HL-60 (cell line): ENCODE measurements around the gene TFCP2.

Experiments used
- DNase-seq, 2 experiments: peaks; one replicate each; pipeline ENCODE4 v3.0.0-alpha.2; 2010 to 2020; ENCODE audit warnings: low read depth in 1 of 2, low spot score in 1 of 2
- H3K27ac ChIP-seq: fragments of 250-450 bp; sonication (Bioruptor Pico); replicated peaks from 2 replicates; pipeline ENCODE4 v1.5.1; 2020; ENCODE audit warnings: mild to moderate bottlenecking, moderate library complexity
- H3K27me3 ChIP-seq: fragments of 250-450 bp; sonication (Bioruptor Pico); 2 replicates; pipeline ENCODE4 v1.5.1; 2021; ENCODE audit warnings: mild to moderate bottlenecking, moderate library complexity; ENCODE audit not compliant: insufficient read depth, poor library complexity, severe bottlenecking
- H3K4me3 ChIP-seq: replicated peaks from 2 replicates; pipeline ENCODE4 v1.5.1; 2011; ENCODE audit warnings: mild to moderate bottlenecking, control low read depth, low read length; ENCODE audit not compliant: insufficient read depth
- CTCF ChIP-seq: IDR thresholded peaks from one replicate; pipeline ENCODE4 v1.5.1; 2011; ENCODE audit warnings: low read length, control low read depth, inconsistent platforms; ENCODE audit not compliant: insufficient read depth
- GABPA ChIP-seq: IDR thresholded peaks from 2 replicates; pipeline ENCODE4 v1.6.1; 2012; ENCODE audit warnings: low read depth
- POLR2AphosphoS5 ChIP-seq: IDR thresholded peaks from 2 replicates; pipeline ENCODE4 v1.6.1; 2012; ENCODE audit warnings: low read depth
- REST ChIP-seq: IDR thresholded peaks from 2 replicates; pipeline ENCODE4 v1.6.1; 2012; ENCODE audit warnings: low read depth; ENCODE audit not compliant: insufficient replicate concordance
- SPI1 ChIP-seq: IDR thresholded peaks from 2 replicates; pipeline ENCODE4 v1.6.1; 2012; ENCODE audit warnings: low read depth, mild to moderate bottlenecking, borderline replicate concordance

TFCP2 gene

GRCh38 chr12:51048661-51049251, 124.2 kb downstream of the TFCP2 start:
- TF ChIP-seq GABPA (no peak), CTCF (no peak), REST (no peak), SPI1 (no peak), POLR2AphosphoS5 (no peak; the same call in 1 of the 2 replicates)
- Histone ChIP-seq H3K27me3 (no peaks in the 10 kb centered on the region), H3K4me3 (peak overlapping the region; percentile 70), H3K27ac (peak overlapping the region; percentile 94)
- peak in 1 of 2 experiments; percentile 13 for DNase-seq

GRCh38 chr12:51047655-51048540, 125.0 kb downstream of the TFCP2 start, which contains the start of gene LETMD1:
TSS of gene LETMD1 (plus strand) at chr12:51048327. CDS start at chr12:51048357, 30 bp downstream.
- Histone ChIP-seq H3K27me3 (no peaks in the 10 kb centered on the region), H3K27ac (peak within 1 kb of the TSS; percentile 94), H3K4me3 (peak within 1 kb of the TSS; percentile 70)
- TF ChIP-seq CTCF (peak; percentile 67), POLR2AphosphoS5 (peak; percentile 88), SPI1 (no peak), REST (peak; percentile 79), GABPA (peak; percentile 45; the same call in 1 of the 2 replicates)
- DNase-seq: peak; percentile 91 to 98
